Measurements from ENCODE around the gene DNASE1L2.
A peak's percentile ranks its signal among the peaks of the same experiment; 100 is the strongest.
"Not testable (repeated sequence)": the region's sequence is repeated elsewhere in the genome, so short reads cannot be mapped to it uniquely, and the experiment has no call there.

Gene DNASE1L2

DNA sequence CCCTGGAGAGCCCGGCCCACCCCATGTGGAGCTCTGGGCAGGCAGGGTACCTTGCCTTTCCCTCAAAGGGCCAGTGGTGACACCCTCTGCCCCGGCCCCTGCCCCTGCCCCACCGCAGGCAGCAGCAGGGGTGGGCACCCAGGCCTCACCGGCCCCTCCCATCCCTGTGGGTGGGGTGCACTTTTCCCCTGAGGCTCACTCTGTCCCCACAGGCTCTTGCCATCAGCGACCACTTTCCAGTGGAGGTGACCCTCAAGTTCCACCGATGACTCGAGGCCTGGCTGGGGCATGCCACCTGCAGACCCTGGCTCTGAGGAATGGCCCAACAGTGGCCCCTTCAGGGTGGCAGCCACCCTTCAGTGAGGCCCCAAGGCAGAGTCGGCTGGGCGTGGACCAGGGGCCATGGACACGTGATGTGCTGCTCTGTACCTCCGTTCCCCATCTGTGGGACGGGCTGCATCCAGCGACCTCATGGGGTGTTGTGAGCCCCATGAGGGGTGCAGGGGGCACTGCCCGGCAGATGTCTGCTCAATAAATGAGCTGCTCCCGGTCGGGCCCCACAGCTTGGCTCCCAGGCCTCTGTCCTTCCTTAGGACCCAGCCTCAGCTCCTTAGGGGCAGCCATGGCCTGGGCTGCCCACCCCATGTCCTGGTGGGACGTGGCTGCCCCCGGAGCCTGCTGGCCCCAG lies 2.0 kb downstream of the DNASE1L2 start:
- no peak for DNase-seq

DNA sequence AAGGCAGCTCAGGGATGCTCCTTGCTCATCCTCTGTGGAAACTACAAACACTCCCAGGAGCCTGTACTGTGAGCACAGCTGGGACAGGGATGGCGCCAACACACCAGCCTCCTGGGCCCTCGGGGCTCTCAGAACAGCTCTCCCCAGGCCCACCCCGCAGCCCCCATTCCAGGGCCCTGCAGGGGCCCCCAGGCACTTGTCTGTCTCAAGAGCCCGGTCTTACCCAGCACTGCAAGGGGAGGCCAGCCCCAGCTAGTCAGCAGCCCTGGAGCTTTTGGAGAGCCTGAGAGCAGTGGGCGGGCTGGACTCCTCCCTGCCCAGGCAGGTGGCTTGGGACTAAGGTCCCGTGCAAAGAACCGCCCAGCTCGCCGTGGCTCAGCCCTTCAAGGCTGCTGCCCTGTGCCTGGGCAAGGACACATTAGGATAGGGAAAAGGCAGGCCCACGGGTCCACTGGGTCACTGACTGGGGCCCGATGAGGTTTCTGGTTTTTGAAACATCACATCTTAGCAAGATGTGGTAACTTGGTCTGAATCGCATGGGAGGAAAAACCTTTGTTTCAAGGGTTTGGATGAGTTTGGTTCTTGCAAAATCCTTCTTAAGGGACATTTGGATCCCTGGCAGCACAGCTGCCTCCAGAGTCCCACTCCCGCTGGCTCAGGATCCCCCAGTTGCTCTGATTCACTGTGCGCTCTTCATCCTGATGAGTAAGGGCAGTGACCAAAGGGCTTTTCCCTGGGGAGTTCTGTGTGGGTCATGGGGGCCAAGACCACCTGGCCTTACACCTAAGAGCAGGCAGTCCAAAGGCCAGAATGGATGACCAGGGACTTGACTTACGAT lies 2.8 kb downstream of the DNASE1L2 start:
- DNase-seq: no peak

DNA sequence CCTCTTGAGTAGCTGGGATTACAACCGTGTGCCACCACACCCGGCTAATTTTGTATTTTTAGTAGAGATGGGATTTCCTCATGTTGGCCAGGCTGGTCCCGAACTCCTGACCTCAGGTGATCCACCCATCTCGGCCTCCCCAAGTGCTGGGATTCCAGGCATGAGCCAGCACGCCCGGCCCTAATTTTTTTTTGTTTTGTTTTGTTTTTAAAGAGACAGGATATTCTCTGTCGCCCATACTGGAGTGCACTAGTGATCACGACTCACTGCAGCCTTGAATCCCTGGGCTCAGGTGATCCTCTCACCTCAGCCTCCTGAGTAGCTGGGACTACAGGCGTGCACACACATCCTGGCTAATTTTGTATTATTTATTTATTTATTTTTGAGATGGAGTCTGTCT lies 4.1 kb downstream of the DNASE1L2 start:
- not testable (repeated sequence) for DNase-seq

DNA sequence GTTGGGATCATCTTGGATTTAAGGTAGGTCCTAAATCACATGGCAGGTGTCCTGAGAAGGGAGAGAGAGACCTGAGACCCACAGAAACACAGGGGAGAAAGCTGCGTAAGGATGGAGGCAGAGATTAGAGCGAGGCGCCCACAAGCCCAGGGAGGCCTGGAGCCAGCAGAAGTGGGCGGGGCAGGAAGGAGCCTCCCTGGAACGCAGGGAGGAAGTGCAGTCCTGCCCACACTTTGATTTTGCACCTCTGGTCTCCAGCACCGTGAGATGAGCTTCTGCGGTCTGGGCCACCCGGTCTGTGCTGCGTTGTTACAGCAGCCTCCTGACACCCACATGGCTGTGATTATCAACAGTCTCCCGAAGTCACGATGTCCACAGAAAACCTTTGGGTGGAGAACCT lies 6.4 kb downstream of the DNASE1L2 start:
- no peak for DNase-seq

DNA sequence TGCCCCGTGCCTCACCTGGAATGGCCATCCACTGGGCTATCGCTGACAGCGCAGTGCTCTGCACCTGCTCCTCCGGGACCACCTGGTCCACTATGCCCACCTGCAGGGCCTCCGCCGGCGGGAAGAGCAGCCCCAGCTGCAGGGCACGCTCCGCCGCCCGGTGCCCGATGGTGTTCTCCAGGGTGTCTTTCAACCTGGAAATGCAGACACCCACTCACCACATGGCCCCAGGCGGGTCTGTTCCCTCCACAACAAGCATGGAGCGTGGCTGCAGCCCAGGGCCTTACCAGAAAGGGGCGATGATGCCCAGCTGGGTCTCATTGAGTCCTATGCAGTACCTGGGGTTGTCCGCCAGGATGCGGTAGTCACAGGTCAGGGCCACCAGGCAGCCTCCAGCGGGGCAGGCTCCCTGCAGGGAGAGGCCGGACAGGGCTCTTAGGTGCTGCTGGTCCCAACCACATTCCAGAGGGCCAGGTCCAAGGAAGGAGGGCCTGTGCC lies 6.8 kb downstream of the DNASE1L2 start:
- no peak for DNase-seq

DNA sequence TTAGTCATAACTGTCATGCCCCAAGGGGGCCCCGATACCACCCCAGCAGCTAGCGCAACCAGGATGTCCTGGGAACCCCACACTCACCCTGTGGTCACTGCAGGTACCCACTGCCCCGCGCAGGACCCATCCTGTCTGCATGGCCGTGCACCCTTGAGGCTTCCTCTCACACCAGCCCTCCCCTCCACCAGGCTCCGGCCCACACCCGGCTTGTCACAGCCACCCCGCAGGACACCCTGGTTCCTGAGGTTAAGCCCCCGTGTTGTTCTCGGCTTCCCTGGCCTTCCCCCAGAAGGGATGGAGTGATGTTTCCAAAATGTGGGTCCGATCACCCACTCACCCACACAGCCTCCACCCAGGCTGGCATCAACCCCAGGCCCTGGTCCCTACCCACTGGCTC lies 7.5 kb downstream of the DNASE1L2 start:
- no peak for DNase-seq

DNA sequence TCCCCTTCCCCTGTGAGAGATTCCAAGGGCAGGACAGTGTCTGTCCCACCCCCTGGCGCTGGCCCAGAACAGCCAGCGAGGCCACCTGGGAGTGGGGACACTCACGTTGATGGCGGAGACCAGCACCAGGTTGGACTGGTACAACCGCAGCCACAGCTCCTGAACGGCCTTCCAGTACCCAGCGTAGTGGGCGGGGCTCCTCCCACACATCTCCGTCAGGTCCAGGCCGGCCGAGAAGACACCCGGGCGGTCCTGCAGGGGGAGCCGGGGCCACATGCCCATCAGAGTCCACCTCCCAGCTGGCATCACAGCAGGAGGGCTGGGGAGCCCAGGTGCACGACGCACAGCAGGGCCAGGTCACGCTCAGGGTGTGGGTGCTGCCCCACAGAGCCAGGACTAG lies 8.1 kb downstream of the DNASE1L2 start:
- no peak for DNase-seq

DNA sequence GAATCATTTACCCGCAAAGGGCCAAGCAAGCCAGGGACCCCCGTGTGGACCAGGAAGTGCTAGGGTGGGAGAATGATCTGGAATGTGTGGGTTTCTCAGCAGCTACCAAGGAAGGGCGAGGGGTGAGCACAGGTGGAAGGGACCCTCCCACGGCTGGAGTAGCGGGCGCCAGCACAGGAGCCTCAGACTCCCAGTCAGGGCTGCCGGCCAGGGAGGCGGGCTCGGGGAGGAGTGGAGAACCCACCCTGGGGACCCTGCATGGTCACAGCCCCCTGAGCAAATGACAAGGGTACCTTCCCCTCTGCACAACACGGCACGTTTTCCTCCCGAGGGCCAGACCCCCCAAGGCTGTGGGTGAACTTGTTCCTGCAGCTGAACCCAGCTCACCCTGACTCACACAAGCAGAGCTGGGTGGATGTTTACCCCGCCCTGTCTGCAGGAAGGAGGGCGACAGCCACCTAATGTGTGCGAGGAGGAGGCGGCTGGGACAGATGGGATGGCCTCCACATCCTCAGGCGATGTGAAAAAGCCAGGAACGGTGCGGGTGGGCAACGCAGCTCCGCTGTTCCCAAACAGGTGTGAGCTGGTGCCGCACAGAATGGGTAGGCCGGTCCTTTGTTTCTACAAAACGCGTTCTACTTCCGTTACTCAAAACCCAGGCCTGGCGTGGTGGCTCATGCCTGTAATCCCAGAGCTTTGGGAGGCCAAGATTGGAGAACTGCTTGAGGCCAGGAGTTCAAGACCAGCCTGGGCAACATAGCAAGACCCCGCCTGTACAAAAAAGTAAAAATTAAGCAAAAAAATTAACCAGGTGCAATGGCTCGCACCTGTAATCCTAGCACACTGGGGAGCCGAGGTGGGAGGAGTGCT lies 8.9 kb downstream of the DNASE1L2 start:
- no peak for DNase-seq

DNA sequence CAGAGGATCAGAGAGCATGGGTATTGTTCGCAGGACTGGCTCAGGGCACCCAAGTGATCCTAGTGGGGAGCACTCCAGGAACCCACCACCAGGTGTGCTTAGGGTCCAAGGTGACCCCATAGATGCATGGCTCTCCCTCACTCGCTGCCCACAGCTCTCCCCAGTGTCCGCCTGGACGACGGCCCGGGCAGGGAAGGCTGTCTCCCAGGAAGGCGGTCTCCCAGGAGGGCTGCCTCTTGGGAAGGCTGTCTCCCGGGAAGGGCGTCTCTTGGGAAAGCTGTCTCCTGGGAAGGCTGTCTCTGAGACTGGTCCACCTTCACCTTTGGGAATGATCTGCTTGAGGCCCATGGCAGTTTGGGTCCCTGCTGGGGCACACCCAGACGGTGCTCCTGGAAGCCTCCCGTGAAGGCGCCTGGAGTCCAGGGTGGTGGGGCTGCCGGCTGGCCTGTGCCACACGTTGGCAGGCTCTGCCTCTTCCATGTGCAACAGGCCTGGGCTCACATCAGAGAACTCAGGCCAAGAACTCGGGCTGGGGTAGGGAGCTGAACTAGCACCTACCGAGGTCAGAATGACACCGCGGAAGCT lies 10.1 kb downstream of the DNASE1L2 start:
- no peak for DNase-seq

DNA sequence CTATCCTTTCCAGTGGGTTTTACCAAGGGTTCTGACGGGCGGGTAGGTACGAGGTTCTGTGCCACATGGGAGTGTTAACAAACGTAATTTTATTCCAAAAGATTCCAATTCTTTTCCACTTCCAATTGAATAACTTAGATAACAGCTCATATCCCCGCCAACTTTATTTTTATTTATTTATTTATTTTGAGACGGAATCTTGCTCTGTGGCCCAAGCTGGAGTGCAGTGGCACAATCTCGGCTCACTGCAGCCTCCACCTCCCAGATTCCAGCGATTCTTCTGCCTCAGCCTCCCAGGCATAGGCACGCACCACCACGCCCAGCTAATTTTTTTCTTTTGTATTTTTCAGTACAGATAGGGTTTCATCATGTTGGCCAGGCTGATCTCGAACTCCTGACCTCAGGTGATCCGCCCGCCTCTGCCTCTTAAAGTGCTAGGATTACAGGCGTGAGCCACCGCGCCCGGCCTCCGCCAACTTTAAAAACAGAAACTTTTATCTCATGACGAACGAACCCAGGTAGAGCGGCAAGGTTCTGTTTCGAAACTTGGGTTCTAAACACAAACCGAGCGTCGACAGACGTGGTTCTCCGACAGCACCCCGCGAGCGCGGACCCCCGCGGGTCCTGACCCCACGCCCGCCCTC lies 14.5 kb downstream of the DNASE1L2 start:
- DNase-seq: peak in 1 of 56 donors; percentile 12

DNA sequence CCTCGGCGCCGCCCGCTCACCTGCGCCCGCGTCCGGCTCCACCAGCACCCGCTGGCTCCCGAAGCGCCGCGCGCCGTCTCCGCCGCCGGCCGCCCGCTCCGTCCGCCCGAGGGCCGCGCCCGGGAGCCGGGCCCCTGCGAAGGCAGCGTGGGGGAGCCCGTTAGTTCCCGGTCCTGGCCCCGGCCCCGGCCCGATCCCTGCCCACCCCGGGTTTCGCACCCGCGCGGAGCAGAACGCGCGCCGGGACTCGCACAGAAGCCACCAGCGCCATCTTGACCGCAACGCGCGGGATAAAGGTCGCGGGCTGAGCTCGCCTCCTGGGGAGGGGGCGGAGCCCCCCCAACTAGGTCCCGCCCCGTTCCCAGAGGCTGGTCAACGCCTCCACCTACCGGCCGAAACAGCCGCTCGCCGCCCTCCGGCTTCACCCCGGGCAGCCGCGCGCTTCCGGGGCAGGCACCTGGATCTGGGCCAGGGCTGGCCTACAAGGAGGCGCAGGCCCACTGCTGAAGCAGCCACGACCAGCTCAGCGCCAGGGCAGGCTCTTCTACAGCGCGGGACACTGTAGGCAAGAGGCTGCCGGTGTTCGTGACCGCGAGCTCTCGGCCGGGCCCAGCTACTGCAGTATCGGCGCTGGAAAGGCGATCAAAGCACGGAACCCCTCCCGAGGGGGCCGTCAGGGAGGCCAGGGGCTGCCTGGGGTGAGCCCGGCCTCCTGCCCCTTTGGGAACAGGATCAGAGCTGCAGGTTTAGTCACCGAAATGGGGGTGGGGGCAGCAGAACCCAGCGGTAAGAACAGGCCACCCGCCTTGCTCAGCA lies 15.3 kb downstream of the DNASE1L2 start, which contains the start of gene ECI1:
Gene ECI1 (minus strand): TSS at position 292 of the 816 bp plus-strand sequence. CDS start 21 bp downstream, at position 271.
- peak; percentile 44 to 95 (median 87) for DNase-seq

DNA sequence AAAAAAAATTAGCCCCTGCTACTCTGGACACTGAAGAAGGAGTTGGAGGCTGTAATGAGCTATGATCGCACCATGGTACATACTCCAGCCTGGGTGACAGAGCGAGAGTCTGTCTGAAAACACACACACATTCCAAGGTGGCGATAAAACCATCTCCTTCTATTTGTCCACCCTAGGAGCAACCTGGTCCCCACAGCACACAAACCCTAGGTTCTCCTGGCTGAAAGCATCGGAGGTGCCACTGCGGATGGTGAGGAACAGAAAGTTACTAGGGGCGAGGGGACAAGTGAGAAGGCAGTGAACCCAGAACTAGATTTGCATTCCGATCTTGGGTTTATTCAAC lies 16.5 kb downstream of the DNASE1L2 start:
- no peak for DNase-seq

DNA sequence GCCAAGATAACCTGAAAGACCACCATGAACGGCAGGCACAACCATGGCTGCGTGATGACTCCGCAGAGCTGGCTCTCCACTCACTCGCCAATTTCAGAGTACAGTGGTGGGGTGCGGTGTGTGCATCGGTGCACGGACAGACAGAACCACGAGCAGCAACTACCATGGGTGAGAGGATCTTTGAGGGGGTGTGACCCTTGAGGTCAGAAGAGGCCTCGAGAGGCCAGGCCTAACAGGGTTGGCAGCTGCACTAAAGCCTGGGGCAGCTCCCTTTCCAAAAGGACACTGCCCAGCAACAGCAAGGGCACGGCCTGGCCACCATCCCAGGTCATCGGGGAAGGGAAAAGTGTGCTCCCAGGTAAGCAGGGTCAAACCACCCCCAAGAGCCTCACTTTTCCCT lies 17.0 kb downstream of the DNASE1L2 start:
- DNase-seq: no peak

DNA sequence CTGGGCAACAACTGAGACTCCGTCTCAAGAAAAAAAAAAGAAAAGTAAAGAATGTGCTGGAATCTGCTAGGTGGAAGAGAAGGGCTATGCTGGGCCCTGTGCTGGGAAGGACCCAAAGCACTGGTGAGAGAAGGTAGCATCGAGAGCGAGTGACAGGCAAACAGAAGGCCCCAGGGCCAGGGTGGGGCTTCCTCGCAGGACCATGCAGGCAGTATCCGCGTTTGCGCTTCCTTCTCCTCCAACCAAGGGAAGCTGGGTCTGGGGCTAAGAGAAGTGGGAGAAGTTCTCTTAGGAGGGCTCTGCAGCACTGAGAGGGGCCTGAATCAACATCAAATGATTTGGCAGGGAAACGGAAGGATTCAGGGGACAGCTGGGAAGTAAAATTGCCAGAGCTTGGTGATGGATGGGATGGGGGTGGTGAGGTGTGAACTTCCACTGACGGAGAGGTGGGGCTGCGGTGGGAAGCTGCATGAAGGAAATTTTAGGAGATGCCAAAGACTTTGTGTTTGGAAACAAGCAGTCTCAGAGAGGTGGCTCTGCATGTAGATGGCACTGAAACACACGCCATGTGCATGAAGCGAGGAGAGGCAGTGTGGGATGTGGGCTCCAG lies 20.4 kb downstream of the DNASE1L2 start:
- peak in 2 of 56 donors; percentile 14 to 17 for DNase-seq

DNA sequence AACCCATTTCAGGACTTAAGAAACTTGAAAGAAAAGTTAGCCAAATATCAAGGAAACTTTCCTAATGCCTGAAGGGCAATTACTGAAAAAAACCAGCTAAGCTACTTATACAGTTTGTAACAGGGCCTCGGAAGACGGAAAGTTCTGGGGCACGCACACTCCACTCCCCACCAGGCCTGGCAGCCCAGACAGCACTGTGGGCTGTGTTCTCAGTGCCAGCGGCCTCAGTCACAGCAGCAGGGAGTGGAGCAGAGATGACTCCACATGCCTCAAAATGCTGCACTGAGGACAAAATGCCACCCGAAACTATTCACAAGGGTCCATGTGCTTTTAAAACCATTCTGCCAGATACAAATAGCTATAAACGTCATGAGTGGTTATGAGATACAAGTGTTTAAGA lies 21.5 kb downstream of the DNASE1L2 start:
- no peak for DNase-seq

DNA sequence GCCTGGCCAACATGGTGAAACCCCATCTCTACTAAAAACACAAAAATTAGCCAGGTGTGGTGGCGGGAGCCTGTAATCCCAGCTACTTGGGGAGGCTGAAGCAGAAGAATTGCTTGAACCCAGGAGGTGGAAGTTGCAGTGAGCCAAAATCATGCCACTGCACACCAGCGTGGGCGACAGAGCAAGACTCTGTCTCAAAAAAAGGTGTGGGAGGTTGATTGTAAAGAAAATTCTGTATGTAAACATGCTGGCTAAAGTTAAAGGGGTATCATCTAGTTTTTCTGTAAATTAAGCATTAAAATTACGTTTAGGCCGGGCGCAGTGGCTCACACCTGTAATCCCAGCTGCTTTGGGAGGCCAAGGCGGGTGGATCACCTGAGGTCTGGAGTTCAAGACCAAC lies 22.3 kb downstream of the DNASE1L2 start:
- DNase-seq: not testable (repeated sequence)

DNA sequence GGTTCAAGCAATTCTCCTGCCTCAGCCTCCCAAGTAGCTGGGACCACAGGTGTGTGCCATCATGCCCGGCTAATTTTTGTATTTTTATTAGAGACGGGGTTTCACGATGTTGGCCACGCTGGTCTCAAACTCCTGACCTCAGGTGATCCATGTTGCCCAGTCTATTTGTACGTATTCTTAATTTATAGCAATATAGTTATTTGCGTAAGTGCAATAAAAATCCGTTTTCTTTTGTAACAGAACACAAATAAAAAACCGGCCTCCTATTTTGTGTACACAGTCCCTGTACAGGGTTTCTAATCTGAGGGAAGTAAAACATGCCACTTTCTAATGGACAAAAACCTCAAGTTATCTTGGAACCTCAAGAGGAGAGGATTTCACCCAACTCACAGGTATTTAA lies 24.0 kb downstream of the DNASE1L2 start:
- no peak for DNase-seq

DNA sequence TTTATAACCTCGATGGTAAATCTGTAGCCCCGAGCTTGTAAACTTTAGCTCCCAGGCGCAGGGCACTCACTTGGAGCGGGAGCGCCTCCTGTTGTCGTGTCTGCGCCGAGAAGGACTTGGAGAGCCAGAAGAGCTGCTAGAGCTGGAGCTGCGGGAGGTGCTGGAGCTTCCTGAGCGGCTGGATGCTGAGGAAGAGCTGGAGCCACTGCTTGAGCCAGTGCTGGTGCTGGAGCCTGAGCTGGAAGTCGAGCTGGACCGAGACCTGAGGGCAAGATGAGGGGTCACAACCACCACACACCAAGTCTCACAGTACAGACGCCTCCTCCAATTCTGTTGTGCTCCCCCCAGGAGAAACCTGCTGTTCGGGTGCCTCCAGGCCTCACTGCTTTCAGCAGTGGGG lies 26.8 kb downstream of the DNASE1L2 start:
- not testable (repeated sequence) for DNase-seq

DNA sequence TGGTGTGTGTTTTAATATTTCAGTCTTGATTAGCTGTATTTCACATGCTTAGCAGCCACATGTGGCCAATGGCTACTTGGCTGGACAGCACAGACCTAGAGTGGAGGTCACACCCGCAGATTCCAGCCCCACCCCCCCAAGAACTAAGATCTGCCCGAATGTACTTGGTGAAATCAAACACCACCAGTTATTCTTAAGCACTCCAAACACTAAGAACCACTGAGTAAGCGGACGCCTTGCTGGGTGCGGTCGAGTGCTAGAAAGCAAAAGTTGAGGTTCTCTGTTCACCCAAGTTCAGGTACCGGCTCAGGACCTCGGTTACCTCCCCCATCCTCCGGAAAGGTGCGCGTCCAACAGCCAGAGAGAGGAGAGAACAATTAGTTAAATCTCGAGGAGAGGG lies 30.6 kb downstream of the DNASE1L2 start:
- DNase-seq: not testable (repeated sequence)
